KMS-11 (cell line): ENCODE measurements around the gene PPM1E.

Source experiments
- H2AFZ ChIP-seq: fragments of 200-600 bp; sonication (generic); 2 replicates; pipeline ENCODE4 v1.6.1; 2016; ENCODE audit warnings: antibody characterized with exemption, mixed run types, low read depth
- H3K27ac ChIP-seq: fragments of 200-600 bp; sonication (generic); 2 replicates; pipeline ENCODE4 v1.6.1; 2016; ENCODE audit warnings: mild to moderate bottlenecking, mixed run types
- H3K27me3 ChIP-seq: fragments of 200-600 bp; sonication (generic); 2 replicates; pipeline ENCODE4 v1.6.1; 2017; ENCODE audit warnings: mild to moderate bottlenecking, low read depth, mixed run types, moderate library complexity; ENCODE audit not compliant: insufficient read depth
- H3K36me3 ChIP-seq: fragments of 200-600 bp; sonication (generic); 2 replicates; pipeline ENCODE4 v1.6.1; 2017; ENCODE audit warnings: mild to moderate bottlenecking, mixed run types; ENCODE audit not compliant: insufficient read depth
- H3K4me1 ChIP-seq: fragments of 200-600 bp; sonication (generic); 2 replicates; pipeline ENCODE4 v1.6.1; 2016; ENCODE audit warnings: mild to moderate bottlenecking, low read depth, mixed run types; ENCODE audit not compliant: poor library complexity, severe bottlenecking
- H3K4me2 ChIP-seq: fragments of 200-600 bp; sonication (generic); 2 replicates; pipeline ENCODE4 v1.7.0; 2016; ENCODE audit warnings: mild to moderate bottlenecking, mixed run types
- H3K4me3 ChIP-seq: fragments of 200-600 bp; sonication (generic); IDR thresholded peaks from 2 replicates; pipeline ENCODE4 v1.6.1; 2017; ENCODE audit warnings: low read depth, low read length, mixed read lengths; ENCODE audit not compliant: insufficient read depth
- H3K79me2 ChIP-seq: fragments of 200-600 bp; sonication (generic); 2 replicates; pipeline ENCODE4 v1.6.1; 2016; ENCODE audit warnings: low read depth, mixed run types; ENCODE audit not compliant: insufficient read depth
- H3K9ac ChIP-seq: fragments of 200-600 bp; sonication (generic); 2 replicates; pipeline ENCODE4 v1.6.1; 2016; ENCODE audit warnings: mild to moderate bottlenecking, mixed run types
- H4K20me1 ChIP-seq: fragments of 200-600 bp; sonication (generic); 2 replicates; pipeline ENCODE4 v1.6.1; 2016; ENCODE audit warnings: mild to moderate bottlenecking, mixed run types; ENCODE audit not compliant: insufficient read depth
- TF ChIP-seq, protein P1 (sequence below): fragments of 200-600 bp; sonication (generic); conservative IDR thresholded peaks from 2 replicates; pipeline ENCODE4 v1.6.1; 2017; ENCODE audit warnings: low read depth, mild to moderate bottlenecking, antibody characterized with exemption, low read length, moderate library complexity, mixed read lengths

The PPM1E gene

GRCh38 chr17:58873926-58874325, 118.3 kb downstream of the PPM1E start:
- Histone ChIP-seq H3K36me3 (no peaks in the 10 kb centered on the region), H3K27me3 (no peaks in the 10 kb centered on the region), H3K4me1 (no peaks in the 10 kb centered on the region)

GRCh38 chr17:58875261-58875660, 119.6 kb downstream of the PPM1E start:
- H3K27me3 ChIP-seq = no peaks in the 10 kb centered on the region
- H3K27ac ChIP-seq = no peak overlapping the region
- H3K4me1 ChIP-seq = no peaks in the 10 kb centered on the region
- H4K20me1 ChIP-seq = no peaks in the 10 kb centered on the region
- H3K4me3 ChIP-seq = no peak overlapping the region
- no peak overlapping the region for H3K4me2 ChIP-seq
- no peaks in the 10 kb centered on the region for H3K36me3 ChIP-seq
- H2AFZ ChIP-seq = no peak overlapping the region
- no peak overlapping the region for H3K9ac ChIP-seq
- TF ChIP-seq, protein P1, sequence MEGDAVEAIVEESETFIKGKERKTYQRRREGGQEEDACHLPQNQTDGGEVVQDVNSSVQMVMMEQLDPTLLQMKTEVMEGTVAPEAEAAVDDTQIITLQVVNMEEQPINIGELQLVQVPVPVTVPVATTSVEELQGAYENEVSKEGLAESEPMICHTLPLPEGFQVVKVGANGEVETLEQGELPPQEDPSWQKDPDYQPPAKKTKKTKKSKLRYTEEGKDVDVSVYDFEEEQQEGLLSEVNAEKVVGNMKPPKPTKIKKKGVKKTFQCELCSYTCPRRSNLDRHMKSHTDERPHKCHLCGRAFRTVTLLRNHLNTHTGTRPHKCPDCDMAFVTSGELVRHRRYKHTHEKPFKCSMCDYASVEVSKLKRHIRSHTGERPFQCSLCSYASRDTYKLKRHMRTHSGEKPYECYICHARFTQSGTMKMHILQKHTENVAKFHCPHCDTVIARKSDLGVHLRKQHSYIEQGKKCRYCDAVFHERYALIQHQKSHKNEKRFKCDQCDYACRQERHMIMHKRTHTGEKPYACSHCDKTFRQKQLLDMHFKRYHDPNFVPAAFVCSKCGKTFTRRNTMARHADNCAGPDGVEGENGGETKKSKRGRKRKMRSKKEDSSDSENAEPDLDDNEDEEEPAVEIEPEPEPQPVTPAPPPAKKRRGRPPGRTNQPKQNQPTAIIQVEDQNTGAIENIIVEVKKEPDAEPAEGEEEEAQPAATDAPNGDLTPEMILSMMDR = no peak
- H3K79me2 ChIP-seq = no peaks in the 10 kb centered on the region

More at GRCh38 chr17:58873926-58874325, 118.3 kb downstream of the PPM1E start:
- H4K20me1 ChIP-seq = no peaks in the 10 kb centered on the region
- TF ChIP-seq, protein P1 = no peak
- H3K4me3 ChIP-seq = no peak overlapping the region
- no peak overlapping the region for H2AFZ ChIP-seq
- H3K27ac ChIP-seq = no peak overlapping the region
- no peak overlapping the region for H3K9ac ChIP-seq
- no peaks in the 10 kb centered on the region for H3K79me2 ChIP-seq
- no peak overlapping the region for H3K4me2 ChIP-seq

- Histone ChIP-seq H3K27me3 (no peaks in the 10 kb centered on the region), H3K9ac (no peak overlapping the region), H3K27ac (no peak overlapping the region), H3K79me2 (no peaks in the 10 kb centered on the region), H3K36me3 (no peaks in the 10 kb centered on the region), H3K4me3 (no peak overlapping the region), H3K4me2 (no peak overlapping the region), H2AFZ (no peak overlapping the region), H3K4me1 (no peaks in the 10 kb centered on the region), H4K20me1 (no peaks in the 10 kb centered on the region)
- TF ChIP-seq, protein P1 = no peak
These were observed 128.5 kb downstream of the PPM1E start for GRCh38 chr17:58884161-58884560.

- no peaks in the 10 kb centered on the region for H3K4me1 ChIP-seq
These were observed 130.9 kb downstream of the PPM1E start for GRCh38 chr17:58886514-58886913.

More at GRCh38 chr17:58886514-58886913, 130.9 kb downstream of the PPM1E start:
- Histone ChIP-seq H3K4me3 (no peak overlapping the region), H3K36me3 (no peaks in the 10 kb centered on the region), H3K27me3 (no peaks in the 10 kb centered on the region), H4K20me1 (no peaks in the 10 kb centered on the region), H3K79me2 (no peaks in the 10 kb centered on the region), H3K4me2 (no peak overlapping the region), H3K9ac (no peak overlapping the region), H3K27ac (no peak overlapping the region), H2AFZ (no peak overlapping the region)
- TF ChIP-seq, protein P1 = no peak
